Suppressor macrophage treated with lipopolysaccharide for 4 hours (primary cell): Measurements from ENCODE around the gene OR2W1.

Experiments
- DNase-seq: peaks from one replicate; pipeline ENCODE4 v3.0.0-alpha.2; 2020

OR2W1 gene

GRCh38 chr6:28996844-28997510 is 48.0 kb downstream of the OR2W1 start:
- no peak for DNase-seq

GRCh38 chr6:28995093-28995650 is 49.8 kb downstream of the OR2W1 start:
- DNase-seq: no peak
